WTC11 (cell line): ENCODE data around the gene APMAP. TPM values are rescaled to one million over a fixed set of nuclear protein-coding genes. Genes with fewer than 3 reads are reported as not detected.

Experiments
- ATAC-seq: fragments of 200-7000 bp; cut with Tn5 transposase; 2 replicates; pipeline ENCODE4 v1.10.0; 2021; ENCODE audit warnings: mild to moderate bottlenecking, moderate library complexity
- CTCF ChIA-PET: fragments of 300-600 bp; sonication (Branson Sonifier 250); formaldehyde crosslinking; loops from one replicate; lab custom pipeline; 2021; ENCODE audit warnings: antibody characterized with exemption; lab: Charles Lee
- POLR2A ChIA-PET: fragments of 350-600 bp; sonication (Branson Sonifier 250); formaldehyde crosslinking; loops from one replicate; lab custom pipeline; 2021; ENCODE audit warnings: antibody characterized with exemption; lab: Charles Lee
- DNase-seq: peaks from one replicate; pipeline ENCODE4 v3.0.0; 2021; ENCODE audit warnings: low spot score
- H3K27ac Mint-ChIP-seq: 2 replicates; pipeline ENCODE4 v1.8.0; 2021; ENCODE audit warnings: mixed read lengths
- H3K27me3 Mint-ChIP-seq: 2 replicates; pipeline ENCODE4 v1.8.0; 2021; ENCODE audit warnings: low read depth, mild to moderate bottlenecking, moderate library complexity, mixed read lengths
- H3K36me3 Mint-ChIP-seq: 2 replicates; pipeline ENCODE4 v1.8.0; 2021; ENCODE audit warnings: mixed read lengths
- H3K4me1 Mint-ChIP-seq: 2 replicates; pipeline ENCODE4 v1.8.0; 2022; ENCODE audit warnings: mixed read lengths
- H3K4me3 Mint-ChIP-seq: 2 replicates; pipeline ENCODE4 v1.8.0; 2021; ENCODE audit warnings: mild to moderate bottlenecking, moderate library complexity, mixed read lengths
- H3K9me3 Mint-ChIP-seq: 2 replicates; pipeline ENCODE4 v1.8.0; 2021; ENCODE audit warnings: mixed read lengths
- CBFB ChIP-seq: sonication (generic); formaldehyde crosslinking; IDR thresholded peaks from 2 replicates; pipeline ENCODE4 v1.8.1; 2022; ENCODE audit warnings: mild to moderate bottlenecking, low read depth, missing genetic modification reagents
- ELF4 ChIP-seq: sonication (generic); formaldehyde crosslinking; IDR thresholded peaks from 2 replicates; pipeline ENCODE4 v1.8.1; 2022; ENCODE audit warnings: low read depth, mild to moderate bottlenecking, moderate library complexity, missing genetic modification reagents
- ETV6 ChIP-seq: sonication (generic); formaldehyde crosslinking; IDR thresholded peaks from 2 replicates; pipeline ENCODE4 v1.8.1; 2022; ENCODE audit warnings: mild to moderate bottlenecking, missing genetic modification reagents
- FOXJ3 ChIP-seq: sonication (generic); formaldehyde crosslinking; IDR thresholded peaks from 2 replicates; pipeline ENCODE4 v1.9.0; 2021; ENCODE audit warnings: missing genetic modification reagents, mild to moderate bottlenecking, borderline replicate concordance
- FOXK1 ChIP-seq: sonication (generic); formaldehyde crosslinking; IDR thresholded peaks from 2 replicates; pipeline ENCODE4 v1.8.0; 2022; ENCODE audit warnings: mild to moderate bottlenecking, moderate library complexity, missing genetic modification reagents
- FOXP4 ChIP-seq: sonication (generic); formaldehyde crosslinking; IDR thresholded peaks from 2 replicates; pipeline ENCODE4 v1.8.0; 2022; ENCODE audit warnings: mild to moderate bottlenecking, missing genetic modification reagents
- GABPB1 ChIP-seq: sonication (generic); formaldehyde crosslinking; IDR thresholded peaks from 2 replicates; pipeline ENCODE4 v1.8.1; 2023; ENCODE audit warnings: mild to moderate bottlenecking, missing genetic modification reagents
- GTF2I ChIP-seq: fragments of 250-450 bp; sonication (Bioruptor Pico); conservative IDR thresholded peaks from 2 replicates; pipeline ENCODE4 v1.4.0; 2021; ENCODE audit warnings: mild to moderate bottlenecking
- JAZF1 ChIP-seq: fragments of 250-450 bp; sonication (Bioruptor Pico); IDR thresholded peaks from 2 replicates; pipeline ENCODE4 v1.9.0; 2021; ENCODE audit warnings: moderate library complexity, mild to moderate bottlenecking, inconsistent platforms
- NFE2L1 ChIP-seq: sonication (generic); formaldehyde crosslinking; IDR thresholded peaks from 2 replicates; pipeline ENCODE4 v1.8.1; 2023; ENCODE audit warnings: missing genetic modification reagents
- NFYB ChIP-seq: sonication (generic); formaldehyde crosslinking; conservative IDR thresholded peaks from 2 replicates; pipeline ENCODE4 v1.8.0; 2022; ENCODE audit warnings: low read depth, missing genetic modification reagents
- NR1H2 ChIP-seq: sonication (generic); formaldehyde crosslinking; IDR thresholded peaks from 2 replicates; pipeline ENCODE4 v1.9.0; 2021; ENCODE audit warnings: mild to moderate bottlenecking, moderate library complexity, missing genetic modification reagents
- RELA ChIP-seq: sonication (generic); formaldehyde crosslinking; IDR thresholded peaks from 2 replicates; pipeline ENCODE4 v1.8.1; 2022; ENCODE audit warnings: missing genetic modification reagents, mild to moderate bottlenecking, borderline replicate concordance
- TEAD4 ChIP-seq: sonication (generic); formaldehyde crosslinking; IDR thresholded peaks from 2 replicates; pipeline ENCODE4 v1.8.0; 2022; ENCODE audit warnings: mild to moderate bottlenecking, missing genetic modification reagents
- TP53 ChIP-seq: sonication (generic); formaldehyde crosslinking; IDR thresholded peaks from 2 replicates; pipeline ENCODE4 v1.8.1; 2023; ENCODE audit warnings: mild to moderate bottlenecking, missing genetic modification reagents
- ZNF232 ChIP-seq: sonication (generic); formaldehyde crosslinking; IDR thresholded peaks from 2 replicates; pipeline ENCODE4 v1.8.0; 2022; ENCODE audit warnings: mild to moderate bottlenecking, missing genetic modification reagents
- ZNF281 ChIP-seq: sonication (generic); formaldehyde crosslinking; IDR thresholded peaks from 2 replicates; pipeline ENCODE4 v1.8.0; 2023; ENCODE audit warnings: mild to moderate bottlenecking, missing genetic modification reagents
- ZNF396 ChIP-seq: fragments of 250-450 bp; sonication (Bioruptor Pico); IDR thresholded peaks from 2 replicates; pipeline ENCODE4 v1.8.0; 2021; ENCODE audit warnings: mild to moderate bottlenecking, moderate library complexity, borderline replicate concordance
- ZNF423 ChIP-seq: fragments of 250-450 bp; sonication (Bioruptor Pico); IDR thresholded peaks from 2 replicates; pipeline ENCODE4 v2.1.2; 2022; ENCODE audit warnings: mild to moderate bottlenecking, moderate library complexity
- total RNA-seq: library from RNA; stranded (reverse); gene quantifications from 3 replicates; pipeline ENCODE4 v1.2.3, GENCODE V29; 2021
- TF ChIP-seq, protein P1 (sequence below): sonication (generic); formaldehyde crosslinking; IDR thresholded peaks from 2 replicates; pipeline ENCODE4 v1.8.1; 2022; ENCODE audit warnings: mild to moderate bottlenecking, moderate library complexity, missing genetic modification reagents
- TF ChIP-seq, protein P2 (sequence below): sonication (generic); formaldehyde crosslinking; IDR thresholded peaks from 2 replicates; pipeline ENCODE4 v1.8.1; 2023; ENCODE audit warnings: mild to moderate bottlenecking, missing genetic modification reagents, moderate library complexity

Gene APMAP
- total RNA-seq, 1 experiment from 2014 or later = 55.3 TPM

GRCh38 chr20:25018425-25018824, 25.9 kb upstream of the APMAP start (continued):
- TF ChIP-seq FOXJ3 (no peak), FOXP4 (CRISPR knock-in tag) (no peak), ELF4 (no peak), ZNF232 (CRISPR knock-in tag) (no peak)
- TF ChIP-seq, protein P1, sequence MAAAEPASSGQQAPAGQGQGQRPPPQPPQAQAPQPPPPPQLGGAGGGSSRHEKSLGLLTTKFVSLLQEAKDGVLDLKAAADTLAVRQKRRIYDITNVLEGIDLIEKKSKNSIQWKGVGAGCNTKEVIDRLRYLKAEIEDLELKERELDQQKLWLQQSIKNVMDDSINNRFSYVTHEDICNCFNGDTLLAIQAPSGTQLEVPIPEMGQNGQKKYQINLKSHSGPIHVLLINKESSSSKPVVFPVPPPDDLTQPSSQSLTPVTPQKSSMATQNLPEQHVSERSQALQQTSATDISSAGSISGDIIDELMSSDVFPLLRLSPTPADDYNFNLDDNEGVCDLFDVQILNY (CRISPR knock-in tag) = no peak
- TF ChIP-seq, all 79 proteins: peak for 0

GRCh38 chr20:25017257-25017803, 24.8 kb upstream of the APMAP start:
- Mint-ChIP-seq H3K27me3 (no peaks in the 10 kb centered on the region; the same call in 1 of the 2 replicates), H3K27ac (peak overlapping the region; percentile 63; the same call in 1 of the 2 replicates), H3K36me3 (no peaks in the 10 kb centered on the region), H3K9me3 (no peaks in the 10 kb centered on the region), H3K4me3 (no peak overlapping the region), H3K4me1 (peaks cover 29% of the 10 kb centered on the region)
- TF ChIP-seq ZNF281 (CRISPR knock-in tag) (no peak), ZNF423 (peak; percentile 99), GABPB1 (0 out of 2 replicates have a peak, but pooled peaks have one; percentile 15)
- DNase-seq (peak; percentile 58), ATAC-seq (peak; percentile 76)
- POLR2A ChIA-PET = no interaction called here
- CTCF ChIA-PET = interaction anchor here (0.9 to 1.5 kb wide), 4 partner anchors 8 to 87 kb away, joined by 3 to 5 read pairs (median 3); no protein-coding TSS in a partner anchor

DNA sequence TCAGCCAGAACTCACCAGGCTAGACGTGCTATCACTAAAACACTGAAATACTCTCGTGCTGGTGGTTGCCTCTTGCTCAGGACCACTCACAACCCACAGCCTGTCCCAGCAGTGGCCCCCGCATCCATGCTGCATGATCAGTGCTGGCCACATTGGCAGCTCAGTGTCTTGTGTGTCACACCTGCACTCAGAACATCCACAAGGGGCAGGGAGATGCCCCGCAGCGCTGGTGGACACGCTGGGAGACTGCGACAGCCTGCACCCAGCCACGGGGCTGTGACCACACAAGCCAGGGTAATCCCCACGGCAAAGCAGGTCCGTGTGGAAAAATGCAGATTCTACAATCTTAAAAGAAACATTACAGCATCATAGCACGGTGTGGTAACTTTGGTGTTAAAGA, 23.9 kb upstream of the APMAP start:
- no peak for ATAC-seq
- H3K9me3 Mint-ChIP-seq = no peaks in the 10 kb centered on the region
- H3K27me3 Mint-ChIP-seq = no peaks in the 10 kb centered on the region; the same call in 1 of the 2 replicates
- POLR2A ChIA-PET = no interaction called here
- CTCF ChIA-PET = interaction anchor here (0.6 to 1.5 kb wide), 6 partner anchors 9 to 86 kb away, joined by 3 to 5 read pairs (median 3); no protein-coding TSS in a partner anchor
- no peak overlapping the region for H3K4me3 Mint-ChIP-seq
- H3K4me1 Mint-ChIP-seq = peaks cover 29% of the 10 kb centered on the region
- no peak overlapping the region for H3K27ac Mint-ChIP-seq
- no peaks in the 10 kb centered on the region for H3K36me3 Mint-ChIP-seq
- no peak for DNase-seq
- no peak for TF ChIP-seq ZNF396 (CRISPR knock-in tag)
- TF ChIP-seq TEAD4 (CRISPR knock-in tag) = no peak
- TF ChIP-seq CBFB (CRISPR knock-in tag) = no peak
- TF ChIP-seq NR1H2 (CRISPR knock-in tag) = no peak
- no peak for TF ChIP-seq FOXK1 (CRISPR knock-in tag)
- TF ChIP-seq, protein P2, sequence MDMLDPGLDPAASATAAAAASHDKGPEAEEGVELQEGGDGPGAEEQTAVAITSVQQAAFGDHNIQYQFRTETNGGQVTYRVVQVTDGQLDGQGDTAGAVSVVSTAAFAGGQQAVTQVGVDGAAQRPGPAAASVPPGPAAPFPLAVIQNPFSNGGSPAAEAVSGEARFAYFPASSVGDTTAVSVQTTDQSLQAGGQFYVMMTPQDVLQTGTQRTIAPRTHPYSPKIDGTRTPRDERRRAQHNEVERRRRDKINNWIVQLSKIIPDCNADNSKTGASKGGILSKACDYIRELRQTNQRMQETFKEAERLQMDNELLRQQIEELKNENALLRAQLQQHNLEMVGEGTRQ (CRISPR knock-in tag) = no peak
- TF ChIP-seq RELA = no peak
- TF ChIP-seq ZNF281 (CRISPR knock-in tag) = no peak
- no peak for TF ChIP-seq JAZF1 (CRISPR knock-in tag)
- TF ChIP-seq TP53 (CRISPR knock-in tag) = no peak
- no peak for TF ChIP-seq ETV6
- no peak for TF ChIP-seq NFYB (CRISPR knock-in tag)
- no peak for TF ChIP-seq GTF2I (CRISPR knock-in tag)
- TF ChIP-seq NFE2L1 (CRISPR knock-in tag) = no peak
